ENCODE data around the gene TENM3.

Gene TENM3

DNA sequence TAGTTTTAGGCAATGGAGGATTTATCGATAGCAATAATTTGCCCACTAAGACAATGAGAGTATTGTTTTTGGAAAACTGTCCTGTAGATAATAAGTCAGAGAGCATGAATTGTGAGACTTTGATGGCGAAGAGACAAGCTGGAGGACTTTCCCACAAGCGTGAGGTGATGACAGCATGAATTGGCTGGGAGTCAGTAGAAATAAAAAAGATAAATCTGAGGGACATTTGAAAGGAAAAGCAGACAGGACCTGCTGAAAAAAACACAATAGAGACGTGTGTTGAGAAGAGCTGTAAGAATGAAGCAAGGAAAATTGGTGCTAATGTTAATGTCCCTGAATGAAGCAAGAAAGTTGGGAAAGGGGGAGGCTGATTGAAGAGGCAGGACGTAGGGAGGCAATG, 440.5 kb downstream of the TENM3 start:
- ATAC-seq, result no peak
- TF ChIP-seq ZFP30 (CRISPR knock-in tag; IDR thresholded peaks at IDR 0.05), result no peak
- TF ChIP-seq TOX (CRISPR knock-in tag; IDR thresholded peaks at IDR 0.05; ENCODE audit: borderline replicate concordance), result no peak
- no peak for TF ChIP-seq PATZ1 (CRISPR knock-in tag; IDR thresholded peaks at IDR 0.05; ENCODE audit: borderline replicate concordance)
- TF ChIP-seq ZNF70 (CRISPR knock-in tag; IDR thresholded peaks at IDR 0.05), result no peak
- TF ChIP-seq CSRNP3 (CRISPR knock-in tag; IDR thresholded peaks at IDR 0.05), result no peak
- no peak for TF ChIP-seq TCF4 (CRISPR knock-in tag; IDR thresholded peaks at IDR 0.05; ENCODE audit: borderline replicate concordance)
- no peak for TF ChIP-seq BACH2 (CRISPR knock-in tag; IDR thresholded peaks at IDR 0.05; ENCODE audit: borderline replicate concordance)
- no peak for TF ChIP-seq ISL1 (CRISPR knock-in tag; IDR thresholded peaks at IDR 0.05)
- no peak for TF ChIP-seq ZFP3 (CRISPR knock-in tag; IDR thresholded peaks at IDR 0.05)
- TF ChIP-seq ZNF8 (CRISPR knock-in tag; IDR thresholded peaks at IDR 0.05), result no peak
- no peak for TF ChIP-seq TSHZ2 (CRISPR knock-in tag; IDR thresholded peaks at IDR 0.05)
- TF ChIP-seq OSR1 (CRISPR knock-in tag; IDR thresholded peaks at IDR 0.05), result no peak
- TF ChIP-seq ARNTL (CRISPR knock-in tag; IDR thresholded peaks at IDR 0.05; ENCODE audit: borderline replicate concordance, low read depth), result no peak
- no peak for TF ChIP-seq GLIS3 (CRISPR knock-in tag; IDR thresholded peaks at IDR 0.05)

- peak; percentile 45; the same call in 1 of the 3 replicates for ATAC-seq
- TF ChIP-seq ESRRG (CRISPR knock-in tag; IDR thresholded peaks at IDR 0.05) (no peak), ZC3H10 (CRISPR knock-in tag; IDR thresholded peaks at IDR 0.05) (no peak), ISL1 (CRISPR knock-in tag; IDR thresholded peaks at IDR 0.05) (no peak), ZFP30 (CRISPR knock-in tag; IDR thresholded peaks at IDR 0.05) (no peak), TSHZ2 (CRISPR knock-in tag; IDR thresholded peaks at IDR 0.05) (no peak), ZNF565 (CRISPR knock-in tag; conservative IDR thresholded peaks at IDR 0.05; ENCODE audit: low read depth) (no peak), CSRNP3 (CRISPR knock-in tag; IDR thresholded peaks at IDR 0.05) (no peak), CREB5 (CRISPR knock-in tag; IDR thresholded peaks at IDR 0.05; ENCODE audit: low read depth) (no peak), OSR1 (CRISPR knock-in tag; IDR thresholded peaks at IDR 0.05) (no peak), ZNF70 (CRISPR knock-in tag; IDR thresholded peaks at IDR 0.05) (no peak), ZNF8 (CRISPR knock-in tag; IDR thresholded peaks at IDR 0.05) (no peak), PATZ1 (CRISPR knock-in tag; IDR thresholded peaks at IDR 0.05; ENCODE audit: borderline replicate concordance) (no peak), TOX (CRISPR knock-in tag; IDR thresholded peaks at IDR 0.05; ENCODE audit: borderline replicate concordance) (no peak), PPARA (CRISPR knock-in tag; IDR thresholded peaks at IDR 0.05; ENCODE audit: borderline replicate concordance) (no peak), GLIS3 (CRISPR knock-in tag; IDR thresholded peaks at IDR 0.05) (no peak), SNAI2 (CRISPR knock-in tag; IDR thresholded peaks at IDR 0.05) (no peak)
- TF ChIP-seq, protein P1, sequence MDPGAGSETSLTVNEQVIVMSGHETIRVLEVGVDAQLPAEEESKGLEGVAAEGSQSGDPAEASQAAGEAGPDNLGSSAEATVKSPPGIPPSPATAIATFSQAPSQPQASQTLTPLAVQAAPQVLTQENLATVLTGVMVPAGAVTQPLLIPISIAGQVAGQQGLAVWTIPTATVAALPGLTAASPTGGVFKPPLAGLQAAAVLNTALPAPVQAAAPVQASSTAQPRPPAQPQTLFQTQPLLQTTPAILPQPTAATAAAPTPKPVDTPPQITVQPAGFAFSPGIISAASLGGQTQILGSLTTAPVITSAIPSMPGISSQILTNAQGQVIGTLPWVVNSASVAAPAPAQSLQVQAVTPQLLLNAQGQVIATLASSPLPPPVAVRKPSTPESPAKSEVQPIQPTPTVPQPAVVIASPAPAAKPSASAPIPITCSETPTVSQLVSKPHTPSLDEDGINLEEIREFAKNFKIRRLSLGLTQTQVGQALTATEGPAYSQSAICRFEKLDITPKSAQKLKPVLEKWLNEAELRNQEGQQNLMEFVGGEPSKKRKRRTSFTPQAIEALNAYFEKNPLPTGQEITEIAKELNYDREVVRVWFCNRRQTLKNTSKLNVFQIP (CRISPR knock-in tag; IDR thresholded peaks at IDR 0.05; ENCODE audit: borderline replicate concordance, low read depth), result no peak
These were observed 441.6 kb downstream of the TENM3 start for GRCh38 chr4:182684796-182685195.
